A549 (cell line): Measurements from ENCODE around the gene TP53BP1. TPM values are rescaled to one million over a fixed set of nuclear protein-coding genes. Genes with fewer than 3 reads are reported as not detected.

ENCODE experiments used
- ATAC-seq, 2 experiments: fragments of 200-7000 bp in 1 of 2; fragments of >200 bp in 1 of 2; cut with Nextera tagmentation in 1 of 2; cut with Tn5 transposase in 1 of 2; 3 replicates each; pipeline versions ENCODE4 v1.8.0 to v1.9.1; 2018 to 2020; ENCODE audit warnings: mild to moderate bottlenecking in 1 of 2, moderate library complexity in 1 of 2
- CTCF ChIA-PET: fragments of 300-600 bp; sonication (Branson Sonifier 250); formaldehyde crosslinking; extraction: SDS; loops from one replicate; lab custom pipeline; 2021; ENCODE audit warnings: antibody characterized with exemption, inconsistent platforms; lab: Yijun Ruan, JAX
- POLR2A ChIA-PET: fragments of 350-600 bp; formaldehyde crosslinking; extraction: SDS; loops from one replicate; lab custom pipeline; 2021; ENCODE audit warnings: antibody characterized with exemption, inconsistent platforms; lab: Yijun Ruan, JAX
- DNase-seq, 2 experiments: peaks; one replicate each; pipeline versions ENCODE4 v3.0.0 to v3.0.0-alpha.2; 2011 to 2016; ENCODE audit warnings: low read depth in 1 of 2, low spot score in 1 of 2
- FAIRE-seq: peaks from 2 replicates; lab custom pipeline; 2011; peaks lifted over from hg19 to GRCh38; lab: Jason Lieb, UNC
- H3K27ac ChIP-seq, 2 experiments: fragments of >200 bp; sonication (Bioruptor Twin); formaldehyde crosslinking; 3 replicates each; pipeline ENCODE4 v1.5.1; 2016 to 2017
- H3K4me1 ChIP-seq: fragments of >200 bp; sonication (Bioruptor Twin); formaldehyde crosslinking; 3 replicates; pipeline ENCODE4 v1.6.1; 2016
- H3K4me2 ChIP-seq: fragments of >200 bp; sonication (Bioruptor Twin); formaldehyde crosslinking; 3 replicates; pipeline ENCODE4 v1.6.1; 2016
- H3K4me3 ChIP-seq: fragments of >200 bp; sonication (Bioruptor Twin); formaldehyde crosslinking; 3 replicates; pipeline ENCODE4 v1.5.1; 2016
- H3K9me3 ChIP-seq: fragments of >200 bp; sonication (Bioruptor Twin); formaldehyde crosslinking; 3 replicates; pipeline ENCODE4 v1.6.1; 2016
- BHLHE40 ChIP-seq: IDR thresholded peaks from 2 replicates; pipeline ENCODE4 v1.6.1; 2012; ENCODE audit warnings: low read depth, low read length, inconsistent platforms
- CBX2 ChIP-seq: fragments of 200-600 bp; sonication (generic); IDR thresholded peaks from 2 replicates; pipeline ENCODE4 v1.6.1; 2016; ENCODE audit warnings: low read depth, mild to moderate bottlenecking, borderline replicate concordance
- EHF ChIP-seq: fragments of 250-450 bp; sonication (Bioruptor Pico); IDR thresholded peaks from 2 replicates; pipeline ENCODE4 v1.5.0; 2020; ENCODE audit warnings: mild to moderate bottlenecking
- EP300 ChIP-seq, 2 experiments: fragments of >200 bp; sonication (Bioruptor Twin); formaldehyde crosslinking; IDR thresholded peaks; 2 replicates in 1 of 2; 3 replicates in 1 of 2; pipeline ENCODE4 v1.6.1; 2016 to 2017
- FOSB ChIP-seq: fragments of 250-450 bp; sonication (Bioruptor Pico); IDR thresholded peaks from 2 replicates; pipeline ENCODE4 v1.5.0; 2020; ENCODE audit warnings: mild to moderate bottlenecking, moderate library complexity
- FOXS1 ChIP-seq: fragments of 250-450 bp; sonication (Bioruptor Pico); IDR thresholded peaks from 2 replicates; pipeline ENCODE4 v1.5.0; 2020; ENCODE audit warnings: mild to moderate bottlenecking, moderate library complexity
- HDAC2 ChIP-seq: fragments of 200-600 bp; sonication (generic); IDR thresholded peaks from 2 replicates; pipeline ENCODE4 v1.6.1; 2016
- HES2 ChIP-seq: fragments of >200 bp; sonication (Bioruptor Twin); formaldehyde crosslinking; IDR thresholded peaks from 2 replicates; pipeline ENCODE4 v1.6.1; 2016
- HOXB5 ChIP-seq: fragments of 250-450 bp; sonication (Bioruptor Pico); IDR thresholded peaks from 2 replicates; pipeline ENCODE4 v1.5.0; 2020; ENCODE audit warnings: mild to moderate bottlenecking, moderate library complexity
- KDM5A ChIP-seq: fragments of 200-600 bp; sonication (generic); IDR thresholded peaks from 2 replicates; pipeline ENCODE4 v1.6.1; 2016; ENCODE audit warnings: antibody characterized with exemption, mild to moderate bottlenecking
- MYC ChIP-seq: IDR thresholded peaks from 2 replicates; pipeline ENCODE4 v1.6.1; 2012; ENCODE audit warnings: mild to moderate bottlenecking, inconsistent platforms, low read length, improper control_type of control experiment, borderline replicate concordance
- NR3C1 ChIP-seq: fragments of >200 bp; sonication (Bioruptor Twin); formaldehyde crosslinking; IDR thresholded peaks from 3 replicates; pipeline ENCODE4 v1.6.1; 2017
- POLR2A ChIP-seq: IDR thresholded peaks from 2 replicates; pipeline ENCODE4 v1.6.1; 2012; ENCODE audit warnings: mild to moderate bottlenecking, low read length
- RARB ChIP-seq: fragments of 250-450 bp; sonication (Bioruptor Pico); IDR thresholded peaks from 2 replicates; pipeline ENCODE4 v1.8.0; 2021; ENCODE audit warnings: mild to moderate bottlenecking, moderate library complexity
- RCOR1 ChIP-seq: fragments of 150-350 bp; IDR thresholded peaks from 2 replicates; pipeline ENCODE4 v1.6.1; 2014; ENCODE audit warnings: antibody characterized with exemption, low read length, low read depth
- RFX5 ChIP-seq: fragments of 450-650 bp; IDR thresholded peaks from 2 replicates; pipeline ENCODE4 v1.7.1; 2014; ENCODE audit warnings: antibody characterized with exemption, mild to moderate bottlenecking, moderate library complexity
- RNF2 ChIP-seq: fragments of 200-600 bp; sonication (generic); IDR thresholded peaks from 2 replicates; pipeline ENCODE4 v1.6.1; 2016; ENCODE audit warnings: low read depth, mild to moderate bottlenecking, antibody characterized with exemption, moderate library complexity, borderline replicate concordance
- SREBF2 ChIP-seq: fragments of 450-650 bp; IDR thresholded peaks from 2 replicates; pipeline ENCODE4 v1.6.1; 2014; ENCODE audit warnings: mild to moderate bottlenecking, moderate library complexity
- ZSCAN20 ChIP-seq: fragments of 250-450 bp; sonication (Bioruptor Pico); IDR thresholded peaks from 2 replicates; pipeline ENCODE4 v1.8.0; 2022; ENCODE audit warnings: mild to moderate bottlenecking, moderate library complexity
- WGBS: methylation state at CpG from one replicate; pipeline ENCODE4 v1.1.6; 2017; ENCODE audit errors: missing lambda C conversion rate; 5-methylcytosine and 5-hydroxymethylcytosine counted together
- polyA plus RNA-seq, 4 experiments: library from polyadenylated mRNA; depleted of rRNA in 3 of 4; stranded (reverse); fragments of >200 nt; fragmentation: RNase III in 1 of 4; extraction: RNeasy Plus Mini Kit Qiagen cat#74134 plus additional on column Dnase treatment in 1 of 4; gene quantifications; 2 replicates in 3 of 4; 3 replicates in 1 of 4; pipeline ENCODE4 v1.2.3, GENCODE V29; 2011 to 2017
- TF ChIP-seq, protein P1 (sequence below): IDR thresholded peaks from 2 replicates; pipeline ENCODE4 v1.6.1; 2012
- TF ChIP-seq, protein P2 (sequence below): IDR thresholded peaks from 2 replicates; pipeline ENCODE4 v1.6.1; 2012

Gene TP53BP1
- polyA plus RNA-seq, 2 of the 4 experiments (the other 2 are of a cell fraction) = 25.0 to 49.8 TPM

GRCh38 chr15:43463507-43463906 is 29.4 kb downstream of the TP53BP1 start:
- WGBS = 100% methylated on average over 1 of the region's 1 CpG
- Histone ChIP-seq H3K27ac (no peak overlapping the region), H3K4me2 (no peak overlapping the region), H3K4me3 (no peak overlapping the region), H3K9me3 (no peaks in the 10 kb centered on the region), H3K4me1 (no peaks in the 10 kb centered on the region)
- ATAC-seq (no peak), DNase-seq (no peak), FAIRE-seq (no peak)
- ChIA-PET CTCF (no interaction called here), POLR2A (no interaction called here)
- TF ChIP-seq SREBF2 (no peak), POLR2A (no peak), RCOR1 (no peak), BHLHE40 (no peak), HES2 (no peak), FOSB (no peak), MYC (no peak)
- TF ChIP-seq, protein P1, sequence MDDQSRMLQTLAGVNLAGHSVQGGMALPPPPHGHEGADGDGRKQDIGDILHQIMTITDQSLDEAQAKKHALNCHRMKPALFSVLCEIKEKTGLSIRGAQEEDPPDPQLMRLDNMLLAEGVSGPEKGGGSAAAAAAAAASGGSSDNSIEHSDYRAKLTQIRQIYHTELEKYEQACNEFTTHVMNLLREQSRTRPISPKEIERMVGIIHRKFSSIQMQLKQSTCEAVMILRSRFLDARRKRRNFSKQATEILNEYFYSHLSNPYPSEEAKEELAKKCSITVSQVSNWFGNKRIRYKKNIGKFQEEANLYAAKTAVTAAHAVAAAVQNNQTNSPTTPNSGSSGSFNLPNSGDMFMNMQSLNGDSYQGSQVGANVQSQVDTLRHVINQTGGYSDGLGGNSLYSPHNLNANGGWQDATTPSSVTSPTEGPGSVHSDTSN = no peak

GRCh38 chr15:43449981-43450380 is 43.0 kb downstream of the TP53BP1 start:
- DNase-seq (no peak), FAIRE-seq (no peak), ATAC-seq (no peak)
- TF ChIP-seq, protein P1 = no peak
- TF ChIP-seq, protein P2, sequence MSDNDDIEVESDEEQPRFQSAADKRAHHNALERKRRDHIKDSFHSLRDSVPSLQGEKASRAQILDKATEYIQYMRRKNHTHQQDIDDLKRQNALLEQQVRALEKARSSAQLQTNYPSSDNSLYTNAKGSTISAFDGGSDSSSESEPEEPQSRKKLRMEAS = no peak
- TF ChIP-seq HDAC2 (no peak), NR3C1 (no peak), BHLHE40 (no peak), RNF2 (no peak), FOXS1 (CRISPR knock-in tag) (no peak), EP300 (IDR thresholded peaks at IDR 0.05) (no peak), HOXB5 (CRISPR knock-in tag) (no peak), KDM5A (no peak), RARB (CRISPR knock-in tag) (no peak)
- Histone ChIP-seq H3K4me1 (no peaks in the 10 kb centered on the region), H3K4me2 (no peak overlapping the region), H3K4me3 (no peak overlapping the region), H3K9me3 (no peaks in the 10 kb centered on the region), H3K27ac (no peak overlapping the region)
- ChIA-PET CTCF (interaction anchor here (1.8 kb wide), 1 partner anchor 9 kb away, joined by 8 read pairs; no protein-coding TSS in a partner anchor), POLR2A (no interaction called here)
- 95% methylated on average over 1 of the region's 1 CpG for WGBS

GRCh38 chr15:43446344-43446743 is 46.6 kb downstream of the TP53BP1 start:
- DNase-seq = no peak
- H3K9me3 ChIP-seq = no peaks in the 10 kb centered on the region
- no peak for TF ChIP-seq RCOR1
- no peak for TF ChIP-seq EHF (CRISPR knock-in tag)
- TF ChIP-seq RFX5 = peak; percentile 81
- TF ChIP-seq, all 56 proteins: peak for 1
- no peak overlapping the region for H3K4me2 ChIP-seq
- ChIA-PET CTCF (interaction anchor here (1.1 kb wide), 1 partner anchor 9 kb away, joined by 4 read pairs; no protein-coding TSS in a partner anchor), POLR2A (no interaction called here)
- WGBS = 83% methylated on average over 2 of the region's 2 CpGs
- no peak overlapping the region for H3K4me3 ChIP-seq
- peaks cover 7% of the 10 kb centered on the region; the same call in 2 of the 3 replicates for H3K4me1 ChIP-seq
- no peak overlapping the region for H3K27ac ChIP-seq
- ATAC-seq (no peak), FAIRE-seq (no peak)

- Histone ChIP-seq H3K4me2 (peak overlapping the region; percentile 52), H3K27ac (peak overlapping the region; percentile 73 to 92), H3K4me3 (no peak overlapping the region), H3K4me1 (peaks cover 22% of the 10 kb centered on the region), H3K9me3 (no peaks in the 10 kb centered on the region)
- ATAC-seq (peak; percentile 67 to 84; a peak in 5 of 6 replicates), FAIRE-seq (no peak), DNase-seq (peak; percentile 23 to 37)
- TF ChIP-seq CBX2 (no peak), RARB (CRISPR knock-in tag) (no peak), ZSCAN20 (CRISPR knock-in tag) (no peak)
- ChIA-PET CTCF (interaction anchor here (0.5 to 2.1 kb wide), 14 partner anchors 8 to 329 kb away, joined by 3 to 30 read pairs (median 4); partner anchors contain the start of gene TP53BP1), POLR2A (interaction anchor here (1.8 kb wide), 1 partner anchor 69 kb away, joined by 10 read pairs; no protein-coding TSS in a partner anchor)
Measured at GRCh38 chr15:43441316-43441715, 51.6 kb downstream of the TP53BP1 start.
